ENCODE measurements around the gene TRAF4. TPM values are rescaled to one million over a fixed set of nuclear protein-coding genes. Genes with fewer than 3 reads are reported as not detected.

The TRAF4 gene
- total and polyA plus RNA-seq, 4 donors: 35.7 to 92.4 (median 54.1) TPM

- 63 to 72% methylated on average over 4 of the region's 4 CpGs for WGBS, 2 donors
- Histone ChIP-seq H3K36me3 (ENCODE audit: control insufficient read depth in 4 of 4, insufficient read depth in 4 of 4, low read length in 4 of 4) (peaks cover 0 to 33% (median 22%) of the 10 kb centered on the region in 4 donors), H3K9me3 (ENCODE audit: control insufficient read depth in 4 of 4, insufficient read depth in 3 of 4, low read length in 3 of 4) (no peaks in the 10 kb centered on the region)
These were observed 2.1 kb downstream of the TRAF4 start for GRCh38 chr17:28745786-28746411.

GRCh38 chr17:28746611-28747050 lies 2.8 kb downstream of the TRAF4 start:
- peaks cover 0 to 40% (median 24%) of the 10 kb centered on the region in 4 donors for H3K36me3 ChIP-seq (ENCODE audit: control insufficient read depth in 4 of 4, insufficient read depth in 4 of 4, low read length in 4 of 4)
- H3K9me3 ChIP-seq (ENCODE audit: control insufficient read depth in 4 of 4, insufficient read depth in 3 of 4, low read length in 3 of 4): no peaks in the 10 kb centered on the region
- H3K4me1 ChIP-seq (ENCODE audit: control insufficient read depth in 5 of 5, insufficient read depth in 5 of 5, low read length in 5 of 5): peaks cover 0 to 49% (median 16%) of the 10 kb centered on the region in 5 donors
- peak in 1 of 3 donors; percentile 30 for DNase-seq
- H3K9ac ChIP-seq (ENCODE audit: insufficient read depth in 1 of 2, low read length in 2 of 2): peak overlapping the region in 1 of 2 donors; percentile 65
- TF ChIP-seq CTCF (IDR thresholded peaks at IDR 0.05; ENCODE audit: control extremely low read depth, extremely low read depth): no peak
- peak; percentile 2 for ATAC-seq (ENCODE audit: insufficient read depth, low FRiP score)
- peak overlapping the region in 1 of 2 donors; percentile 86 for H3K27ac ChIP-seq (ENCODE audit: low read depth in 1 of 2, low read length in 1 of 2)
- WGBS, 2 donors: 33 to 67% methylated on average over 5 of the region's 5 CpGs
- H3K4me3 ChIP-seq: no peak overlapping the region
- no peaks in the 10 kb centered on the region for H3K27me3 ChIP-seq (ENCODE audit: control insufficient read depth in 3 of 3, insufficient read depth in 3 of 3, low read length in 2 of 3)

More at GRCh38 chr17:28745786-28746411, 2.1 kb downstream of the TRAF4 start:
- no peak for TF ChIP-seq CTCF (IDR thresholded peaks at IDR 0.05; ENCODE audit: control extremely low read depth, extremely low read depth)
- DNase-seq (peak in 2 of 3 donors; percentile 79 to 87), ATAC-seq (ENCODE audit: insufficient read depth, low FRiP score) (no peak)
- Histone ChIP-seq H3K27me3 (ENCODE audit: control insufficient read depth in 3 of 3, insufficient read depth in 3 of 3, low read length in 2 of 3) (no peaks in the 10 kb centered on the region), H3K4me1 (ENCODE audit: control insufficient read depth in 5 of 5, insufficient read depth in 5 of 5, low read length in 5 of 5) (peaks cover 0 to 49% (median 16%) of the 10 kb centered on the region in 5 donors), H3K27ac (ENCODE audit: low read depth in 1 of 2, low read length in 1 of 2) (peak overlapping the region in 1 of 2 donors; percentile 86), H3K4me3 (peak overlapping the region; percentile 11), H3K9ac (ENCODE audit: insufficient read depth in 1 of 2, low read length in 2 of 2) (peak overlapping the region; percentile 37 to 83)

GRCh38 chr17:28747051-28747691 lies 3.4 kb downstream of the TRAF4 start:
- 39 to 65% methylated on average over 6 to 7 of the region's 7 CpGs for WGBS, 2 donors
- no peak for TF ChIP-seq CTCF (IDR thresholded peaks at IDR 0.05; ENCODE audit: control extremely low read depth, extremely low read depth)
- H3K9me3 ChIP-seq (ENCODE audit: control insufficient read depth in 4 of 4, insufficient read depth in 3 of 4, low read length in 3 of 4): no peaks in the 10 kb centered on the region
- peak overlapping the region in 1 of 2 donors; percentile 86 for H3K27ac ChIP-seq (ENCODE audit: low read depth in 1 of 2, low read length in 1 of 2)
- H3K27me3 ChIP-seq (ENCODE audit: control insufficient read depth in 3 of 3, insufficient read depth in 3 of 3, low read length in 2 of 3): no peaks in the 10 kb centered on the region
- H3K4me3 ChIP-seq: no peak overlapping the region
- peaks cover 0 to 42% (median 25%) of the 10 kb centered on the region in 4 donors for H3K36me3 ChIP-seq (ENCODE audit: control insufficient read depth in 4 of 4, insufficient read depth in 4 of 4, low read length in 4 of 4)
- H3K9ac ChIP-seq (ENCODE audit: insufficient read depth in 1 of 2, low read length in 2 of 2): no peak overlapping the region
- DNase-seq: peak; percentile 69 to 86 (median 82)
- peaks cover 0 to 49% (median 16%) of the 10 kb centered on the region in 5 donors for H3K4me1 ChIP-seq (ENCODE audit: control insufficient read depth in 5 of 5, insufficient read depth in 5 of 5, low read length in 5 of 5)
- peak; percentile 7 for ATAC-seq (ENCODE audit: insufficient read depth, low FRiP score)

Data from lung (tissue), 12 donors.